ENCODE data around the gene ATP10B.
"Not testable (repeated sequence)": the region's sequence is repeated elsewhere in the genome, so short reads cannot be mapped to it uniquely, and the experiment has no call there.

Gene ATP10B

DNA sequence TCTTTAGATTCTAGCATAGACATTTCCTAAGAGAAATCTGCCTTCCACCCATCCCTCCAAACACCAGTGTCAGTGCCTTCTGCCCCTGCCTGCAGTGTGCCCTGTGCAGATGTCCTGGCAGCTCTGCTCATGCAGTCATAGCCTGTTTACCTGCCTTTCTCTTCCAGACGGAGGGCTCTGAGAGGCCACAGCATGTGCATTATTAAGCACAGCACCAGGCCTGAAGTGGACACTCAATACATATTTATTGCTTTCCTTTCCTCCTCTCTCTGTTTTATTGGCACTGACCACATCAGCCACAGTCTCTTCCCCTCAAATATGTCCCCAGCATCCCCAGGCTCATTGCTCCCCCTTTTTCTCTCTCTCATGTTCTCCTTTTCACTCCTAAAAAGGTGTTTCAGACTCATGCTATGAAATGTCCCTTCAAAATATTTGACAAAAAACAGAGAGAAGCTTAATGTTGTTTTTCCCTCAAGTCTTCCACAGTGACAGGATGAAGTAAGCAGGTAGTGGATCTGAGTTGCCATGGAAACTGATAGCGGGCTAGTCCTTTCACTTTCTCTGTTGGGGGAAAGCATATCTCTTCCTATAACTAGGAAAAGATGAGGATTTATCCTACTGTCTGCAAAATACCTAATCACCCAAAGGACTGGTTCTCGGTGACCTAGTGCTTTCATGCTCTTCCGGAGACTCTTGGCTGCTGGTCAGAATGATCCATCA, 100.9 kb downstream of the ATP10B start:
- no peak for DNase-seq

DNA sequence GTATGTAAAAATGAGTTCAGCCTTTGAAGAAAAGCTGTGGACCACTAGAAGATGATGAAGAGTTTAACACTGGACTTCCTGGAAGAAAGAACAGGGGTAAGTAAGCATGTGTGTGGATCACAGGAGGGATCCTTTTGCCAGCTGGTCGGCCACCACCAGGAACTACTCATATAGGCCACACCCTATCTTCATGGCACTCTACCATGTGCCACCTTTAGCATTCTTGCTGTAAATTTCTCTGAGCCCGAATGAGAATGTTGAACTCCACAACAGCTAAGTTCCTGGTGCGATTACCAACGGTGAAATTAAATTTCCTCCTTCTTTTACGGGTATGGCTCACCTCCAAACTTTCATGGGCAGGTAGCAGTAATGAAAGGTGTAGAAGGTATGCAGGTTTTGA, 102.3 kb downstream of the ATP10B start:
- DNase-seq = no peak

GRCh38 chr5:160749026-160749425, 103.0 kb downstream of the ATP10B start:
- DNase-seq = no peak

DNA sequence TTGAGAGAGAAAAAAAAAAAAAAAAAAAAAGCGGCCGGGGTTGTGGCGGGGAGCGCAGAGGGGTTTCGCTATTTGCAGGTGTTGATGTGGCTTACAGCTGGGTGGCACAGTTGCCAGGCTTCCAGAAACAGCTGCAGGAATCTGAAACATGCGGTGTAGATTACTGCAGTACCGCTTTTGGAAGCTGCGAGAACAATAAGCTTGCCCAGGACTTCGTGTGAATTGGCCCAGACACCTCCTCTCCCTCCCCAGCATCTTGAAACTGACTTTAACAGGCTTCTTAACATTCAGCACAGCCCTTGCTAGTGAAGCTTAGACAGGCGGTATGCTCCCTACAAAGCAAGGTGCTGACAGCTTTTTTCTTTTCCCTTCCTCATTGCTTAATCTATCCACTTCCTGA, 104.0 kb downstream of the ATP10B start:
- no peak for DNase-seq

DNA sequence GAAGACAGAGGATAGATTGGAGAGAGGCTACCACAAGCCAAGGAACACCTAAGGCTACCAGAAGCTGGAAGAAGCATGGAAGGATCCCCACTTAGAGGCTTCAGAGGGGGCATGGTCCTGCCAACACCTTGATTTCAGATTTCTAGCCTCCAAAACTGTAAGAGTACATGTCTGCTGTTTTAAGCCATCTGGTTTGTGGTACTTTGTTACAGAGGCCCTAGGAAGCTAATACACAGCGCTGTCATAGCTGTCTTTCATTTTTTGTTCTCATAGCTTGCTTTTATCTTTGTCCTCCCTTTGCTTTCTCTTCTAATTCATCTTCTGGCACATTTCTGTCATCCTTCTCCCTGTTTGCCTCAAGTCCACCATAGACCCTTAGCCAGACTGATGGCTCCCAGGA, 104.5 kb downstream of the ATP10B start:
- DNase-seq = no peak

DNA sequence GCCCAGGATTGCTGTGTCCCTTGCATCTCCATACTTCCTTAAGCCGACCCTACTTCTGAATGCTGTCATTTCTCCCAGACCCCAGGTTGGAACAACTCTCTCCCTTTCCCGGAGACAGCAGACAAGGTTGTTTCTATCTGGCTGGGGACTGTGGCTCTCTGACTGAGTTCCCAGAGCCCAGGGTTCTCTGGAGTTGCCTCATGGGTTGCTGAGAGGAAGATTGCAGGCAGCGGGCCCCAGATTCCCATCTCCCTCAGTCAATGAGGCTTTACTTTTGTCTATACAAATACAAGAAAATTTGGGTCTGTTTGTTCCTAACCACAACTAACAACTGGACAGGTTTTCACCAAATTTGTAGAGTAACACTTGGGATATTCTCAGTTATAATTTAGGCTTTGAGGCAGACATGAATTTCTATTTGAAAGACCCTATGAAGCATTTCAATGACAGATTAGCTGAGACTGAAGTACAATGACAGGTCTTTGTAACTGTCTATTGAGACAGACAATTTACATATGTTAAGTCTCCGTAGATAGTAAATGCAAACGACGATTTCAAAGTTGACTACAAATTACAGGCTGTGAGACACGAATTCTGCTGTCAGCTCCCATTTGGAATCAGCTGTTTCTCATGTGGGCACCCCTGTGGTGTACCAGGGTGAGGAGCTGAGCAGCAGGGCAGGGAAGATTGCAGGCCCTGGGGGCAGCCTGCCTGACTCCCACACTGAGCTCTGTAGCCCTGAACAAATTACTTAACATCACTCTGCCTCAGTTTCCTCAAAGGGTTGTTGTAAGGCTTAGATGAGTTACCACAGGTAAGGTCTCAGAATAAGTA, 107.5 kb downstream of the ATP10B start:
- no peak for DNase-seq

DNA sequence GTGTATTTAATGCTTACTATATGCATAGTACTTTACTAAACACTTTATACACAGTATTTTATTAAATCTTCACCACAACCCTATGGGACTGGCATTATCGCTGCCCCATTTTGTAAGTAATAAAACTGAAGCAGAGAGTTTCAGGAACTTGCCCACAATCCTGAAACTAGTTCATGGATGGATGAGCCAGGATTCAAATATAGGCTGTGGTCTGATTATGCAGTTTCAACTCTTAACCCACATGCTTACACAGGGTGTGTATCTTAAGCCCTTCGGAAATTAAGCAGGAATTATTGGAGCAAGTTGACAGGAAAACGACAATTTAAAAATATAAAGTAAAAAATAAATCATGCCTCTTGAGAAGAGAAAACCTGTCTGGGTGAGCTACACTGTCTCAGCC, 109.0 kb downstream of the ATP10B start:
- no peak for DNase-seq

DNA sequence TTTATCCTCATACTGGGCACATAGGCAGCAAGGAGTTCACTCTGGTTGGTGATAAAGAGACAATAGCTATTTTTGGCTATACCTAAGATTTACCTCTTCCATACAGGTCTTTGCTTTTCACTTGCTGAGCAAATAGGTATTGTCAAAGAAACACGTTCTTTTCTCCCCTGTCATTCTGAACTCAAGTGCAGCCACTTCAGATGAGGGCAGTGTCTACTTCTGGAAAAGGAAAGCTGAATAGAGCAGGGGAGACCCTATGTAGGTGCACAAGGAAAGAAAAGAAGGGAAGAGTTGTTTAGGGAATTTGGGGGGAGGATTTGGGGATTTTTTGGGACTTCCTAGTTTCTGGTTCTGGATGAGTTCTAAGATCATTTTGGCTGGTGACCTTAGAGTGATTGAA, 109.6 kb downstream of the ATP10B start:
- no peak for DNase-seq

DNA sequence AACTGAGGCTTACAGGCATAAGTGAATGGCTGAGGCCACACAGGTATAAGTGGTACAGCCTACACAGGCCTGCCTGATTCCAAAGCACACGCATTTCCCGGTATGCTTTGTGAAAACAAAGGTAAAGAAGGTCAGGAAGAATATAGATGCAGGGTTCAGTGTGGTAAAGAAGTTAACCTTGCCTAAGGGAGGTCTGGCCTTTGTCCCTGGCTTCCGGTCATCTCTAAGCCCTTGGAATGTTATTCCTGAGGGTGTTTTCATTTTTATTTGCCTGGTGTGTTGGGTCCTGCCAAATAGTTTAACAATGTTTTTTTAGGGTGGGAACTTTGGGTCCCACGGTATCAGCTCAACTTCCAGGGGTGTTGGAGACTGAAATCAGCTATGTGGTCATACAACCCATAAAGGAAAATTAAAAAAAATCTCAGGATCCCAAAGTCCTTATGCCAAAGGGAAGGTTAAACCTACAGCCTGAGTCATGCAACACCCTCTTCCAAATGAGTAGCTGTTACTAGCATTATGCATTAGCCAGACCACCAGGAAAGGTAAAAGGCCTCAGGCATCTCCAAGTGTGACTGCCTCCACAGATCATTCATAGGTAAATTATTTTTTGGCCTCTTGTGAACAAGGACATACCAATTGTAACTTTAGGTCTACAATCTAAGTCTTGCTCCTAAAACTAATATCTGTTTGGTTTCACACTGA, 124.6 kb downstream of the ATP10B start:
- no peak for DNase-seq

DNA sequence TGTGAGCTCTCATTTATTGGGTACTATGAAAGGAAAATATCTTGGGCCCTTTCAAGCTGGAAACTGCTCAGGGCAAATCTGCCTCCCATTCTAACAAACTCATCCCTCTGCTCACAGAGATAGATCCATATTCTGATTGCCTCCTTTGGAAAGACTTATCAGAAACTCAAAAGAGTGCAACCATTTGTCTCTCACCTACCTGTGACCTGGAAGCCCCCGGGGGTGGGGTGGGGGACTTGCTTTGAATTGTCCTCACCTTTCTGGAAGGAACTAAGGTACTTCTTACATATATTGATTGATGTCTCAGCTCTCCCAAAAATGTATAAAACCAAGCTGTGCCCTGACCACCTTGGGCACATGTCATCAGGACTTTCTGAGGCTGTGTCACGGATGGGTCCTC, 125.3 kb downstream of the ATP10B start:
- DNase-seq = no peak

DNA sequence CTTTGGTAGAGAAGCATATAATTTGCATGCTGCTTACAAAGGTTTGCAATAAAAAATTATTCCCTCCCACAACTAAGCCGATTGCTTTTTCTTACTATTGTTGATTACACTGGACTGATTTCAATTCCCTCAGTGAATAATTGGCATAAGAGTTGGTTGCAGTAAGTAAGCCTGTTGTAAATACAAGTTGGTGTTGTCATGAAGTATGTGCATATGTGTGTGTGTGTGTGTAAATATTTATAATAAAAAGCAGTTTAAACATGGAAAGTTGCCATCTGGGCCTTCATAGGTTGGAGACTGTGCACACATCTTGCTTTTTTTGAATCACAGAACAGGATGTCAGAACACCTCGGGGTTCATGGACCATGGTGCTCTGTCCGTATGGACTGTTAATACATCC, 131.2 kb downstream of the ATP10B start:
- no peak for DNase-seq

GRCh38 chr5:160715508-160715907, 136.5 kb downstream of the ATP10B start:
- not testable (repeated sequence) for DNase-seq

GRCh38 chr5:160703547-160704189, 148.3 kb downstream of the ATP10B start:
- no peak for DNase-seq

DNA sequence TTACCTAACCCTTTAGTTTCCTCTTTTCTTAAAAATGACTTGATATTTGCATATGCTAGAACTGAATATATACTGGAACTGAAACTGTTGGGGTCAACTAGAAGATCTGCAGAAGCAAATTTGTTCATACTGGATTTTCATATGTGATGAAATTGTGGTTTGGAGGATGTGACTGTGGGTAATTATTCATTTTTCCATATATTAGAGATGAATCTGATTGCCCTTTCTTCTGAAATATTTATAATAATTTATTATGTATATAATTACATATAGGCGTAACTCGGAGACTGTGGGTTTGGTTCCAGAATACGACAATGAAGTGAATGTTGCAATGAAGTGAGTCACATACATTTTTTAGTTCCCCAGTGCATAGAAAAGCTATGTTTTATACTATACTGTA, 149.1 kb downstream of the ATP10B start:
- no peak for DNase-seq

DNA sequence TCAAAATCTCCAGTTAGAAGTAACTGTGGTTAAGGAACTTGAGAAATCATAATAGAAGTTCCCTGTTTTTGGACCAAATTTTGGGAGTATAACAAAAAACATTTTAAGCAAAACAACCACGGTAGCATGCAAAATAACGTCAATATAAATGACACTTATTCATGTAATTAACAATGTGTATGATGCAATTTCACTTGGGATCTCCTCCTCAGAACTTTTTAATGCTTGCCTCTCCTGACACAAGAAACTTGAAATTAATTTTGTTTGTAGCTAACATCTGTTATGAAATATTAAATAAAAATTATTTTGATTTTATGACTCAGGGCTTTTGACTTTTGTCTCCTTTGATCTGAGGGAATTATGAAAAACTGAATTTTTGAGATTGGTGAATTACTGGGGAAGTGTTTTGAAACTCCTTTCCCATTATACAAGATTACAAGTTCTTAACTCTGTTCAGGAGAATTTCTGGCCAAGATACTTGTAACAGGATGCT, 149.7 kb downstream of the ATP10B start:
- DNase-seq = no peak

DNA sequence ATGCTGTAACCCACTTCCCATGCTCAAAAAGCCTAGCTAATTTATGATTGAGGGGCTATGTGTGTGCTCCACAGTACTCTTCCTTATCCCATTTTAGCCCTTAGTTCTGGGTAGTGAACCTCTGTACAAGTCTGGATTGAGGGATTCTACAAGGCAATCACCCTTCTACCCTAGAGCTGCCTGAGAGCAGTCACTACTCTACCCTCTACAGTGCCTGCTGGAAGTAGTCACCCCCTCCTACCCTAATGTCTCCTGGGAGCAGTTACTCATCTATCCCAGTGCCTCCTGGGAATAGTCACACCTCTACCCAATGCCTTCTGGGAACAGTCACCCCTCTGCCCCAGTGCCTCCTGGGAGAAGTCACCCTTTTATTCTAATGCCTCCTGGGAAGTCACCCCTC, 150.6 kb downstream of the ATP10B start:
- no peak for DNase-seq

GRCh38 chr5:160699301-160699700, 152.7 kb downstream of the ATP10B start:
- no peak for DNase-seq

DNA sequence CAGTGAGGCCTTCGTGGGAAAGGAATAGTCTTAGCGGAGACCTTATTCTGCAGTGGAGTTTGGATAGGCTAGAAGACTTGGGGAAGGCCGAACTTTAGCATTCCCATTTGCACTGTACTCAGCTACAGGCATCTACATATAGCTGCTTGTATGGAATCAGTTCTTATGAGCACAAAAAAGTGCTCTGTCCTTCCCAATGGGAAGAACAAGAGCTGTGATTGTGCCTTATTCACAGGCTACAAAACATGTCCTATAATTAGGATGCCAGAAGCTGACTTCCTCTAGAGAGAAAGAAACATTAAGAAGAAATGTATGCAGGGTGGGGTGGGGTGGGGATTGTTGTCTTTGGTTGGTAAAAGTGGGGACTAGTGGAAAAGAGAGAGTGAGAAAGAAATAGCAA, 154.7 kb downstream of the ATP10B start:
- DNase-seq = peak in 1 of 2 donors; percentile 35

- no peak for DNase-seq
Measured at GRCh38 chr5:160694896-160695295, 157.1 kb downstream of the ATP10B start.

GRCh38 chr5:160693831-160694465, 158.1 kb downstream of the ATP10B start:
- no peak for DNase-seq

DNA sequence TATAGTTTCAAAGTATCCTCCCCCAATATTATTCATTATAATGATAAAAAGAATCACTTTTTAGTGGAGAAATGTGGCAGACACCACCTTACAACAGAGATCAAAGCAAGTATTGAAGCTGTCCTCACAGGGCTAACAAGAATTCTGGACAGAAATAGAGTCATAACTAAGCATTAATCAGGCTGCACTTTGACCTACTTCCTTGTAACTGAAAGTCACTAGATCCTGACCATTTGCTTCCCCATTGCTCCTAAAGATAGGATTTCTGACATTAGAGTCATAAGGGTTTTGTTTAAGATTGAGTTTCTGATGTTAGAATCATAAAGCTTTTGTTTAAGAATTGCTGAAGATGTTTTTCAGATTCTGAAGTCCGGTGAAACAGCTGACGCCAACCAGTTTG, 159.7 kb downstream of the ATP10B start:
- no peak for DNase-seq

DNA sequence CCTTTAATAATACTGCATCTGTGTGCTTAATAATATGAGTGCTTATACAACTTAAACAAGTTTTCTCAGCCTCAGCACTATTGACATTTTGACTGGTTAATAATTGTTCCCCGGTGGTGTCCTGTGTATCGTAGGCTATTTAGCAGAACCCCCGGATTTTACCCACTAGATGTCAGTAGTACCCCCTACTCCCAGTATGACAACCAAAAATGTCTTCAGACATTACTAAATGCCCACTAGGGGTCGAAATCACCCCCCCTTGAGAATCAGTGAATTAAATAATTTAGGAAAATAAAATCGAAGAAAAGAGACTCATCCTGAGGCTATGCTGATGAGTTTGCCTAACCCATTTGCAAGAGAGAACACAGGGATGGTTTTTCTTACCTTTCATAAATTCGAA, 166.3 kb downstream of the ATP10B start:
- DNase-seq = no peak

DNA sequence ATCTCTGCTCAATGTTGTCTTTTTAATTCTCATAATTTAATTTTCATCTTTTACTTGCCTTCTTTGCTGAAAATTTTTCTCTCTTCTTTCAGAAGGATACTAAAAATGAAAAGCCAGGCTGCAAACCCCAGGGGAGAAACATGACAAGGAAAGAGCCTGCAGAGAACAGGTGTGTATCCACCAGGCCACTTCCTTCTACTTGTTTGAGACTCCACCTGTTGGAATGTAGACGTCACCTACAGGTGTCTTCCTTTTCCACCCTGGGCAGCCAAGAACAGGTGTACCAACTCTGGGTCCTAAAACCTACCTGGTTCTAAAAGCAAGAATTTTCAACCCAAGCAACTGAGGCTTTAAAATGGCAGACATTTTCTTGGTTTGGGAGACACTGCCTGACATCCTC, 166.8 kb downstream of the ATP10B start:
- DNase-seq = no peak

Data from hippocampal formation (tissue), 2 donors.